Fibroblast of lung (primary cell): Measurements from ENCODE around the gene NR3C2. TPM values are rescaled to one million over a fixed set of nuclear protein-coding genes. Genes with fewer than 3 reads are reported as not detected.

Experiments
- DNase-seq, 2 donors: peaks; one replicate each; pipeline versions ENCODE4 v3.0.0 to v3.0.0-alpha.2; 2010; ENCODE audit warnings: low read depth in 2 of 2
- H2AFZ ChIP-seq: 2 replicates; pipeline ENCODE4 v1.5.1; 2012; ENCODE audit warnings: low read length, control low read depth, inconsistent platforms
- H3K27ac ChIP-seq: 2 replicates; pipeline ENCODE4 v1.5.1; 2011; ENCODE audit warnings: low read length, control low read depth; ENCODE audit not compliant: insufficient read depth
- H3K27me3 ChIP-seq: 2 replicates; pipeline ENCODE4 v1.5.1; 2011; ENCODE audit warnings: mild to moderate bottlenecking, low read length; ENCODE audit not compliant: control insufficient read depth, insufficient read depth
- H3K36me3 ChIP-seq: 2 replicates; pipeline ENCODE4 v1.5.1; 2011; ENCODE audit warnings: low read length; ENCODE audit not compliant: control insufficient read depth, insufficient read depth
- H3K4me1 ChIP-seq: 2 replicates; pipeline ENCODE4 v1.5.1; 2011; ENCODE audit warnings: low read length; ENCODE audit not compliant: control insufficient read depth, insufficient read depth; ENCODE audit errors: extremely low read depth
- H3K4me2 ChIP-seq: 2 replicates; pipeline ENCODE4 v1.5.1; 2011; ENCODE audit warnings: low read length, control low read depth; ENCODE audit not compliant: insufficient read depth; ENCODE audit errors: extremely low read depth
- H3K4me3 ChIP-seq, 4 experiments: fragments of 200-600 bp in 1 of 4; sonication (generic) in 1 of 4; replicated peaks in 1 of 4; 2 replicates each; pipeline ENCODE4 v1.5.1; 2011 to 2016; ENCODE audit warnings: low read length in 4 of 4, low read depth in 3 of 4, mild to moderate bottlenecking in 3 of 4, control low read depth in 2 of 4, inconsistent platforms in 1 of 4, mixed read lengths in 1 of 4; ENCODE audit not compliant: insufficient read depth in 1 of 4; ENCODE audit errors: control extremely low read depth in 1 of 4
- H3K79me2 ChIP-seq: 2 replicates; pipeline ENCODE4 v1.5.1; 2012; ENCODE audit warnings: mild to moderate bottlenecking, low read length, inconsistent platforms; ENCODE audit not compliant: control insufficient read depth, insufficient read depth
- H3K9ac ChIP-seq: 2 replicates; pipeline ENCODE4 v1.5.1; 2011; ENCODE audit warnings: mild to moderate bottlenecking, low read length, control low read depth; ENCODE audit not compliant: insufficient read depth
- H3K9me3 ChIP-seq: 2 replicates; pipeline ENCODE4 v1.5.1; 2012; ENCODE audit warnings: low read depth, low read length; ENCODE audit not compliant: control insufficient read depth, insufficient read depth
- H4K20me1 ChIP-seq: 2 replicates; pipeline ENCODE4 v1.5.1; 2011; ENCODE audit warnings: low read length; ENCODE audit not compliant: control insufficient read depth, insufficient read depth; ENCODE audit errors: extremely low read depth
- EZH2 ChIP-seq: IDR thresholded peaks from 2 replicates; pipeline ENCODE4 v1.5.1; 2012; ENCODE audit warnings: low read length, control low read depth, mild to moderate bottlenecking; ENCODE audit errors: missing control alignments
- polyA plus RNA-seq, 2 donors: library from polyadenylated mRNA; depleted of rRNA in 1 of 2; stranded (reverse) in 1 of 2; unstranded in 1 of 2; fragments of >200 nt; gene quantifications; 2 replicates each; pipeline ENCODE4 v1.2.1, GENCODE V29; 2011 to 2012; ENCODE audit warnings: missing spikeins in 1 of 2
- total RNA-seq: library from RNA; depleted of rRNA; stranded (reverse); fragments of >200 nt; gene quantifications from 2 replicates; pipeline ENCODE4 v1.2.1, GENCODE V29; 2014
- TF ChIP-seq, protein P1 (sequence below), 2 donors: IDR thresholded peaks in 1 of 2; conservative IDR thresholded peaks in 1 of 2; 1 replicate in 1 of 2; 2 replicates in 1 of 2; pipeline ENCODE4 v1.5.1; 2011 to 2012; ENCODE audit warnings: low read length in 2 of 2, control low read depth in 1 of 2, inconsistent platforms in 1 of 2, low read depth in 1 of 2, mild to moderate bottlenecking in 1 of 2

The NR3C2 gene
- total and polyA plus RNA-seq, 2 donors (not counting 1 experiment from before 2014, with no cell fraction given), result 1.9 to 7.4 TPM

DNA sequence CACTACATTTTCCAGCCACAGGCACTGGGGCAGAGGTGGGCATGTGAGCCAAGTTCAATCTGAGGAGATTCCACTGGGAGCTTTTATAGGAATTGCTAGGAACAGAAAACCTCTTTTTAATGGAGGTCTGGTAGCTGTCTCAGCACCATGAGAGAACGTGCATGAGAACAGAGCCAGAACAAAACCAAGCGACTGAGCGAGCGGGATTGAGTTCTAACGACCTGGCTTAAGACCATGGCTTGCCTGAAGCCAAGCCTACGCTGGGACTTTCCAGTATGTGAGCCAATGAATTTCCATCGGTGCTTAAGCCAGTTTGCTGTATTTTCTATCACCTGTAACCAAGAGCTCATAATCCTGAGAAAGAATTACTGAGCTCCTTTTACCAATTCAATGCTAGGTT lies 183.7 kb downstream of the NR3C2 start:
- Histone ChIP-seq H3K9ac (no peak overlapping the region), H3K9me3 (no peaks in the 10 kb centered on the region), H2AFZ (no peak overlapping the region), H3K36me3 (no peaks in the 10 kb centered on the region), H3K4me3 (no peak overlapping the region), H4K20me1 (no peaks in the 10 kb centered on the region), H3K4me1 (no peaks in the 10 kb centered on the region), H3K27me3 (no peaks in the 10 kb centered on the region), H3K4me2 (no peak overlapping the region), H3K27ac (no peak overlapping the region), H3K79me2 (no peaks in the 10 kb centered on the region)
- TF ChIP-seq, protein P1, sequence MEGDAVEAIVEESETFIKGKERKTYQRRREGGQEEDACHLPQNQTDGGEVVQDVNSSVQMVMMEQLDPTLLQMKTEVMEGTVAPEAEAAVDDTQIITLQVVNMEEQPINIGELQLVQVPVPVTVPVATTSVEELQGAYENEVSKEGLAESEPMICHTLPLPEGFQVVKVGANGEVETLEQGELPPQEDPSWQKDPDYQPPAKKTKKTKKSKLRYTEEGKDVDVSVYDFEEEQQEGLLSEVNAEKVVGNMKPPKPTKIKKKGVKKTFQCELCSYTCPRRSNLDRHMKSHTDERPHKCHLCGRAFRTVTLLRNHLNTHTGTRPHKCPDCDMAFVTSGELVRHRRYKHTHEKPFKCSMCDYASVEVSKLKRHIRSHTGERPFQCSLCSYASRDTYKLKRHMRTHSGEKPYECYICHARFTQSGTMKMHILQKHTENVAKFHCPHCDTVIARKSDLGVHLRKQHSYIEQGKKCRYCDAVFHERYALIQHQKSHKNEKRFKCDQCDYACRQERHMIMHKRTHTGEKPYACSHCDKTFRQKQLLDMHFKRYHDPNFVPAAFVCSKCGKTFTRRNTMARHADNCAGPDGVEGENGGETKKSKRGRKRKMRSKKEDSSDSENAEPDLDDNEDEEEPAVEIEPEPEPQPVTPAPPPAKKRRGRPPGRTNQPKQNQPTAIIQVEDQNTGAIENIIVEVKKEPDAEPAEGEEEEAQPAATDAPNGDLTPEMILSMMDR (conservative IDR thresholded peaks at IDR 0.05 in 1 of 2, IDR thresholded peaks at IDR 0.05 in 1 of 2; ENCODE audit: low read depth in 1 of 2, low read length in 2 of 2), result no peak
- no peak for TF ChIP-seq EZH2
- DNase-seq, result no peak

DNA sequence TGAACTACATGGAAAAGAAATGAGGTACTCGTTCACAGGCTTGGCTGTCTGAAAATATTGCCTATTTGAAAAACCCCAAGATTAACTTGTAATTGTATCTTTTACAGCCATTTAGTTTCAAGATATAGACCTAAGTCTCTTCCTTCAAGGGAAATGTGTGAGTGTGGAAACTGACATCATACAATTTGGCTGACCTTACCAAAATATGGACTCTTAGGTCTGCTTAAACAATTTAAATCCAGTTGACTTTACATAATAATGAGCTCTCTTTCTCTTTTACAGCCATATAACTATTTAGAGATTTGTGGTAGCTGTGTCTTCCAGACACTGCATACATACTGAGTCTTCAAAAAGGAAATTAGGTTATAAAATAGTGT lies 186.9 kb downstream of the NR3C2 start:
- Histone ChIP-seq H3K9ac (no peak overlapping the region), H3K4me1 (no peaks in the 10 kb centered on the region), H3K36me3 (no peaks in the 10 kb centered on the region), H3K79me2 (no peaks in the 10 kb centered on the region), H4K20me1 (no peaks in the 10 kb centered on the region), H2AFZ (no peak overlapping the region), H3K27me3 (no peaks in the 10 kb centered on the region), H3K27ac (no peak overlapping the region), H3K4me3 (no peak overlapping the region), H3K4me2 (no peak overlapping the region), H3K9me3 (no peaks in the 10 kb centered on the region)
- no peak for TF ChIP-seq EZH2
- TF ChIP-seq, protein P1 (conservative IDR thresholded peaks at IDR 0.05 in 1 of 2, IDR thresholded peaks at IDR 0.05 in 1 of 2; ENCODE audit: low read depth in 1 of 2, low read length in 2 of 2), result no peak
- DNase-seq, result no peak

DNA sequence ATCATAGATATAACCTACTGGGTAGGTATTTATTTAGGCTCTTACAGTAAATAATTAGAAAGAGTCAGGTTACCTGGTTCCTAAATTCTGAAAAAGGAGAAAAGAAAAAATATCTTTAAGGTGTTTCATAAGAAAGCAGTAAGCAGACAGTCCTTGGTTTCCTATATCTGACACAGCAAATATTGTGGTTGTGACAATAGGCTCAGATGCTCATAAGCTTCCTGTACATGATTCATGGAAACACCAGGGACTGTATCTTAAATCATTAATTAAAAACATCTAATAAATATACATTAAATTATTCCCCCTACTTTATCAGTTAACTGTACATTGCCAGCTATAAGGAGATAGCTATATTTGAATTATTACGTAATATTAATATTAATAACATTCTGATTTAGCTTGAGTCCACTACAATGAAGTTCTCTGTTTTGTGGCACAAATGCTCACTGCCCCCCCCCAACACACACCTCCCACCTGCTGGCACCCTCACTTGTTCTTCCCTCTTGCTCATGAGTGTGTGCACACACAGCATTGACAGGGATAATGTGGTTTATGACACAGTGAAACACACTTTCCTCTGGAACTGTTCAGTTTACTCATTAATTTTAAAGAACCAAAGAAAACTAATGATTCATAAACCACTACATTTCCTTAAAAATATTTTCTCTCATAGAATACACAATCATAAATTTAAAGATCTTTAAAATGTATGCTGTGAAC lies 187.4 kb downstream of the NR3C2 start:
- Histone ChIP-seq H3K27me3 (no peaks in the 10 kb centered on the region), H4K20me1 (no peaks in the 10 kb centered on the region), H3K4me3 (no peak overlapping the region), H3K27ac (no peak overlapping the region), H3K4me1 (no peaks in the 10 kb centered on the region), H3K9me3 (no peaks in the 10 kb centered on the region), H3K9ac (no peak overlapping the region), H3K36me3 (no peaks in the 10 kb centered on the region), H3K4me2 (no peak overlapping the region), H2AFZ (no peak overlapping the region), H3K79me2 (no peaks in the 10 kb centered on the region)
- TF ChIP-seq, protein P1 (conservative IDR thresholded peaks at IDR 0.05 in 1 of 2, IDR thresholded peaks at IDR 0.05 in 1 of 2; ENCODE audit: low read depth in 1 of 2, low read length in 2 of 2), result no peak
- no peak for TF ChIP-seq EZH2
- DNase-seq, result no peak
